ENCODE results near the gene CDC25A. TPM values are rescaled to one million over a fixed set of nuclear protein-coding genes. Genes with fewer than 3 reads are reported as not detected.

Gene CDC25A
- total and polyA plus RNA-seq, 2 of the 13 experiments (the other 11 are each of a cell fraction or from before 2014, with no cell fraction given): 7.9 to 45.4 TPM

DNA sequence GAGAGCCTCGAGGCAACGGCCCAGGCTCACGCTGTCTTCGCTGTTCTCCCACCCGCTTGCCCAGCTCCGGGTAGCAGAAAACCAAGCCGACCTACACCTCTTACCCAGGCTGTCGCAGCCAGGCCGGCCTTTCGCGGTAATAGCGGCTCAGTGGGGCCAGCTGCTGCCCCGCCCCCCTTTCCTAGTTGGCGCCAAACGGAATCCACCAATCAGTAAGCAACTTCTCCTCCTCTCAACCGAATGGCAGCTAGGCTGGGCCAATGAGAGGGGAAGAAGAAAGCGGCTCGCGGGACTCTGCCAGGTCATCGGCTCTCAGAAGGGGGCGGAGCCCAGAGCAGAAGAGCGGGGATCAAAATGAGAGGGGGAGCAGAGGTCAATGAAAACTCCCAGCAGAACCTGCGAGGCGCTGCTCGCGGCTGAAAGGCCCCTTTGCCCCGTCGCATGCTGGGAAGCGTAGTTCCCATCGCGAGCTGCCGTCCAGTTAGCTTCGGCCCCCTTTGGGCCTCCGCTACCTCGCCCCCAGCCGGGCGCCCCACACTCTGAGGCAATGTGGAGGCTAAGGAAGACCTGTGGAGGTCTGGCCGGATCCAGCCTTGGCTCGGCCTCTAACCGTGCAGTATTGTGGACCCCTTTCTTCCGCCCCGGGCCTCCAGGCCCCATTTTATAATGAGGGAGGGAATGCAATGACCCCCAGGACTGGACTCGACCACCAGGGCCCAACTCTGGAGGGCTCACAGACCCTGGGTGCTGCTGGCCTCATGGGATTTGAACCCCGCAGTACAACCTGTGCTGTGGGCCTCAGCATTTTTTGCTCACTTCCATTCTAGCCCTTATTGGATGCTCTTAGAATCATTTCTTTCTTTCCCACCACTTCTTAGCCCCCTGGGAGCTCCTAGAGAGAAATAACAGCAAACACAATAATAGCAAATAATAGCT lies at the start of gene CDC25A (continued):
- TF ChIP-seq, protein P1, sequence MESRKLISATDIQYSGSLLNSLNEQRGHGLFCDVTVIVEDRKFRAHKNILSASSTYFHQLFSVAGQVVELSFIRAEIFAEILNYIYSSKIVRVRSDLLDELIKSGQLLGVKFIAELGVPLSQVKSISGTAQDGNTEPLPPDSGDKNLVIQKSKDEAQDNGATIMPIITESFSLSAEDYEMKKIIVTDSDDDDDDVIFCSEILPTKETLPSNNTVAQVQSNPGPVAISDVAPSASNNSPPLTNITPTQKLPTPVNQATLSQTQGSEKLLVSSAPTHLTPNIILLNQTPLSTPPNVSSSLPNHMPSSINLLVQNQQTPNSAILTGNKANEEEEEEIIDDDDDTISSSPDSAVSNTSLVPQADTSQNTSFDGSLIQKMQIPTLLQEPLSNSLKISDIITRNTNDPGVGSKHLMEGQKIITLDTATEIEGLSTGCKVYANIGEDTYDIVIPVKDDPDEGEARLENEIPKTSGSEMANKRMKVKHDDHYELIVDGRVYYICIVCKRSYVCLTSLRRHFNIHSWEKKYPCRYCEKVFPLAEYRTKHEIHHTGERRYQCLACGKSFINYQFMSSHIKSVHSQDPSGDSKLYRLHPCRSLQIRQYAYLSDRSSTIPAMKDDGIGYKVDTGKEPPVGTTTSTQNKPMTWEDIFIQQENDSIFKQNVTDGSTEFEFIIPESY (CRISPR knock-in tag; IDR thresholded peaks at IDR 0.05): 0 out of 2 replicates have a peak, but pooled peaks have one; percentile 8
- TF ChIP-seq, protein P2, sequence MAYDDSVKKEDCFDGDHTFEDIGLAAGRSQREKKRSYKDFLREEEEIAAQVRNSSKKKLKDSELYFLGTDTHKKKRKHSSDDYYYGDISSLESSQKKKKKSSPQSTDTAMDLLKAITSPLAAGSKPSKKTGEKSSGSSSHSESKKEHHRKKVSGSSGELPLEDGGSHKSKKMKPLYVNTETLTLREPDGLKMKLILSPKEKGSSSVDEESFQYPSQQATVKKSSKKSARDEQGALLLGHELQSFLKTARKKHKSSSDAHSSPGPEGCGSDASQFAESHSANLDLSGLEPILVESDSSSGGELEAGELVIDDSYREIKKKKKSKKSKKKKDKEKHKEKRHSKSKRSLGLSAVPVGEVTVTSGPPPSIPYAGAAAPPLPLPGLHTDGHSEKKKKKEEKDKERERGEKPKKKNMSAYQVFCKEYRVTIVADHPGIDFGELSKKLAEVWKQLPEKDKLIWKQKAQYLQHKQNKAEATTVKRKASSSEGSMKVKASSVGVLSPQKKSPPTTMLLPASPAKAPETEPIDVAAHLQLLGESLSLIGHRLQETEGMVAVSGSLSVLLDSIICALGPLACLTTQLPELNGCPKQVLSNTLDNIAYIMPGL (CRISPR knock-in tag; IDR thresholded peaks at IDR 0.05; ENCODE audit: borderline replicate concordance in 1 of 2, low read depth in 1 of 2): peak in 1 of 2 experiments; percentile 47; a peak in 2 of 4 replicates
- TF ChIP-seq CREM (IDR thresholded peaks at IDR 0.05) (peak; percentile 75), CREM (CRISPR knock-in tag; IDR thresholded peaks at IDR 0.05) (no peak), REPIN1 (CRISPR knock-in tag; IDR thresholded peaks at IDR 0.05; ENCODE audit: borderline replicate concordance, low read depth) (peak; percentile 41; the same call in 1 of the 2 replicates), ZFP82 (CRISPR knock-in tag; IDR thresholded peaks at IDR 0.05; ENCODE audit: borderline replicate concordance) (no peak), KLF13 (CRISPR knock-in tag; IDR thresholded peaks at IDR 0.05) (peak; percentile 98), YEATS2 (CRISPR knock-in tag; IDR thresholded peaks at IDR 0.05; ENCODE audit: borderline replicate concordance) (peak; percentile 82), RXRA (CRISPR knock-in tag; IDR thresholded peaks at IDR 0.05) (peak; percentile 75; the same call in 1 of the 2 replicates), SAP130 (CRISPR knock-in tag; IDR thresholded peaks at IDR 0.05; ENCODE audit: low read depth) (peak; percentile 100), MTF2 (CRISPR knock-in tag; IDR thresholded peaks at IDR 0.05; ENCODE audit: borderline replicate concordance) (no peak), SP1 (IDR thresholded peaks at IDR 0.05) (no peak), SP1 (CRISPR knock-in tag; IDR thresholded peaks at IDR 0.05) (peak; percentile 74), ZNF430 (CRISPR knock-in tag; IDR thresholded peaks at IDR 0.05) (peak; percentile 60; the same call in 1 of the 2 replicates), RFXANK (CRISPR knock-in tag; IDR thresholded peaks at IDR 0.05) (0 out of 2 replicates have a peak, but pooled peaks have one; percentile 58), TARDBP (CRISPR knock-in tag; IDR thresholded peaks at IDR 0.05) (peak; percentile 65; the same call in 1 of the 2 replicates), NR2F6 (IDR thresholded peaks at IDR 0.05) (peak; percentile 61), NR2F6 (CRISPR knock-in tag; IDR thresholded peaks at IDR 0.05) (peak; percentile 73), KAT2B (IDR thresholded peaks at IDR 0.05; ENCODE audit: borderline replicate concordance, low read depth, low read length) (no peak), ISL2 (CRISPR knock-in tag; IDR thresholded peaks at IDR 0.05) (peak; percentile 16; the same call in 1 of the 2 replicates), MAZ (IDR thresholded peaks at IDR 0.05; ENCODE audit: borderline replicate concordance, low read depth, low read length) (peak; percentile 91), MAZ (CRISPR knock-in tag; IDR thresholded peaks at IDR 0.05; ENCODE audit: low read depth) (no peak)
- TF ChIP-seq, protein P3, sequence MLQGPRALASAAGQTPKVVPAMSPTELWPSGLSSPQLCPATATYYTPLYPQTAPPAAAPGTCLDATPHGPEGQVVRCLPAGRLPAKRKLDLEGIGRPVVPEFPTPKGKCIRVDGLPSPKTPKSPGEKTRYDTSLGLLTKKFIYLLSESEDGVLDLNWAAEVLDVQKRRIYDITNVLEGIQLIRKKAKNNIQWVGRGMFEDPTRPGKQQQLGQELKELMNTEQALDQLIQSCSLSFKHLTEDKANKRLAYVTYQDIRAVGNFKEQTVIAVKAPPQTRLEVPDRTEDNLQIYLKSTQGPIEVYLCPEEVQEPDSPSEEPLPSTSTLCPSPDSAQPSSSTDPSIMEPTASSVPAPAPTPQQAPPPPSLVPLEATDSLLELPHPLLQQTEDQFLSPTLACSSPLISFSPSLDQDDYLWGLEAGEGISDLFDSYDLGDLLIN (CRISPR knock-in tag; IDR thresholded peaks at IDR 0.05; ENCODE audit: borderline replicate concordance): peak; percentile 51; the same call in 1 of the 2 replicates
- TF ChIP-seq, protein P4, sequence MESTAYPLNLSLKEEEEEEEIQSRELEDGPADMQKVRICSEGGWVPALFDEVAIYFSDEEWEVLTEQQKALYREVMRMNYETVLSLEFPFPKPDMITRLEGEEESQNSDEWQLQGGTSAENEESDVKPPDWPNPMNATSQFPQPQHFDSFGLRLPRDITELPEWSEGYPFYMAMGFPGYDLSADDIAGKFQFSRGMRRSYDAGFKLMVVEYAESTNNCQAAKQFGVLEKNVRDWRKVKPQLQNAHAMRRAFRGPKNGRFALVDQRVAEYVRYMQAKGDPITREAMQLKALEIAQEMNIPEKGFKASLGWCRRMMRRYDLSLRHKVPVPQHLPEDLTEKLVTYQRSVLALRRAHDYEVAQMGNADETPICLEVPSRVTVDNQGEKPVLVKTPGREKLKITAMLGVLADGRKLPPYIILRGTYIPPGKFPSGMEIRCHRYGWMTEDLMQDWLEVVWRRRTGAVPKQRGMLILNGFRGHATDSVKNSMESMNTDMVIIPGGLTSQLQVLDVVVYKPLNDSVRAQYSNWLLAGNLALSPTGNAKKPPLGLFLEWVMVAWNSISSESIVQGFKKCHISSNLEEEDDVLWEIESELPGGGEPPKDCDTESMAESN (CRISPR knock-in tag; conservative IDR thresholded peaks at IDR 0.05): peak; percentile 85
